K562 treated with DMSO at 1 percent for 4 hours (cell line): ENCODE data around the gene THBS4. TPM values are rescaled to one million over a fixed set of nuclear protein-coding genes. Genes with fewer than 3 reads are reported as not detected.

ENCODE experiments used
- total RNA-seq: library from RNA; unstranded; fragments of 300-600 nt; gene quantifications from 2 replicates; pipeline ENCODE4 v1.2.3, GENCODE V29; 2022; ENCODE audit not compliant: insufficient read depth

The THBS4 gene
- total RNA-seq = not detected in 2 replicates

GRCh38 chr5:80034962-80035821 lies at the start of gene THBS4:
THBS4 (plus strand) TSS chr5:80035348; CDS start chr5:80035538, 190 bp downstream.

GRCh38 chr5:79990598-79991507 lies 44.3 kb upstream of the THBS4 start, which contains the start of gene MTX3:
MTX3 (minus strand) TSS chr5:79991262; CDS start chr5:79991238, 24 bp downstream.

Other genes starting within 250 kb of the THBS4 start
- gene MTX3, start 44.1 kb upstream of the THBS4 start, total RNA-seq = not detected in 2 replicates
- gene SERINC5, start 220.7 kb downstream of the THBS4 start, total RNA-seq = 2.7 and 3.2 TPM in 2 replicates